GM12875 (cell line): ENCODE data around the gene COL23A1.

Source experiments
- H3K4me3 ChIP-seq: one replicate; pipeline ENCODE4 v1.5.1; 2011; ENCODE audit warnings: low read depth, low read length, control low read depth
- TF ChIP-seq, protein P1 (sequence below): IDR thresholded peaks from 2 replicates; pipeline ENCODE4 v1.5.1; 2011; ENCODE audit warnings: low read depth, mild to moderate bottlenecking, control low read depth, inconsistent platforms, low read length, moderate library complexity, borderline replicate concordance; ENCODE audit not compliant: insufficient read depth

The COL23A1 gene

DNA sequence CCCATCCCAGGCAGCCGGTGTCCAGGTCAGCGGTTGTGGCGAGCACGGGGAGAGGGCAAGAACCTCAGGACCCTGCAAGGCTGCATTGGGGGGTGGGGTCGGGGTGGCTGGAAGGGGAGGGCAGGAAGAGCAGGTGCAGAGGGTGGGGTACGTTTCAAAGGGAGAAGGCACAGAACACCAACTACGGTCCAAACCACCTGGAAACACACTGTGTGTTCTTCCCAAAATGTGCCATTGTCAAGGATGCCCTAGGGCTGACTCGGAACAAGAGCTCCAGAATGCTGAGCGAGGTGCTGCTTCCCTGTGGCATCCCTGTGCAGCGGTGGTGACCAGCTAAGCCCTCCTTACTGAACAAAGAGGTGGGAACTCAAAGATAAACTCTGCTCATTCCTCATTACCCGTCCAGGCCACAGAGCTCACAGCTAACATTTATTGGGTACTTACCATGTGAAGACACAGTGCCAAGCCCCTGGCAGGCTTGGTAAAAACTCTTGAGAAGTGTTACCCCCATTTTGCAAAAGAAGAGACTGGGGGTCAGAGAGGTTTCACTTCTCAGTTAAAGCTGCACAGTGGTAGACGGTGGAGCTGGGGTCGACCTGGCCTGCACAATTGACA is 153.8 kb downstream of the COL23A1 start:
- no peak overlapping the region for H3K4me3 ChIP-seq
- TF ChIP-seq, protein P1, sequence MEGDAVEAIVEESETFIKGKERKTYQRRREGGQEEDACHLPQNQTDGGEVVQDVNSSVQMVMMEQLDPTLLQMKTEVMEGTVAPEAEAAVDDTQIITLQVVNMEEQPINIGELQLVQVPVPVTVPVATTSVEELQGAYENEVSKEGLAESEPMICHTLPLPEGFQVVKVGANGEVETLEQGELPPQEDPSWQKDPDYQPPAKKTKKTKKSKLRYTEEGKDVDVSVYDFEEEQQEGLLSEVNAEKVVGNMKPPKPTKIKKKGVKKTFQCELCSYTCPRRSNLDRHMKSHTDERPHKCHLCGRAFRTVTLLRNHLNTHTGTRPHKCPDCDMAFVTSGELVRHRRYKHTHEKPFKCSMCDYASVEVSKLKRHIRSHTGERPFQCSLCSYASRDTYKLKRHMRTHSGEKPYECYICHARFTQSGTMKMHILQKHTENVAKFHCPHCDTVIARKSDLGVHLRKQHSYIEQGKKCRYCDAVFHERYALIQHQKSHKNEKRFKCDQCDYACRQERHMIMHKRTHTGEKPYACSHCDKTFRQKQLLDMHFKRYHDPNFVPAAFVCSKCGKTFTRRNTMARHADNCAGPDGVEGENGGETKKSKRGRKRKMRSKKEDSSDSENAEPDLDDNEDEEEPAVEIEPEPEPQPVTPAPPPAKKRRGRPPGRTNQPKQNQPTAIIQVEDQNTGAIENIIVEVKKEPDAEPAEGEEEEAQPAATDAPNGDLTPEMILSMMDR: no peak

DNA sequence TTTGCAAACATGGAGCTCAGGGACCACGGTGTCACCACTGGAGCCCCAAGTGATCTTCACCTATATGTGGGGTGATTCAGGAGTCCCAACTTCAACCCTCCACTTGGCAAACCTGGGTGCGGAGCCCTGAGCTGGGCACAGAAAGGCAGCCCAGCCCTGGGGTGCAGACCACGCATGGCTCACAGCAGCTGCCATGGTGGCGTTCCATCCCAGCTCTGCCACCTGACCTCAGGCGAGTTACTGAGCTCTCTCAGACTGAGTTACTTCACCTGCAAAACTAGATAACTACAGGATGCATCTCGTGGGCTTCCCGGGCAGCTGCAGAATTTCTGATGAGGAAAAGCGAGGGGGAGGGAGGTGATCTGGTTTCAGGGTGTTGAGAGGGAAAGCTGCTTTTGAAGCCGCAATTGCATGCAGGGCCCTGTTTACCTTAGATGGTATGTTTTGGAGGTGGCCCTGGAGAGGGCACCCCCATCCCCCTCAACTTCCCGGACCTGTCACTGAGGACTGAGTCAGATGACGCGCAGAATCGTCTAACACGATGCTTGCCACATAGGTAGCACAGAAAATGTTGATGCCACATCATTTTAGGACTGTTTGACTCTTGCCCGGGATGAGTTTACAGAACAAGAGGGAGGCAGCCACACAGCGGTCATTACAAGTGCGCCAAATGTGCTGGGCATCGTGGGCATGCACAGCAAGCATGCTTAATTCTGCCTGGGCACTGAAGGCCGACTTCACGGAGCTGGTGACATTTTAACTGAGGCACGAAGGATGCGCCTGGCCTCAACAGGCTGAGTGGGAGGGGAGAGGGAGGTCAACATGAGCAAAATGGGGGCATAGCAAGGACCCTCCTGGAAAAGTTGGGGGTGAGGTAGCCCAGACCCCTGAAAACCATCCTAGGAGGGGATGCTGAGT is 154.6 kb downstream of the COL23A1 start:
- TF ChIP-seq, protein P1: no peak

DNA sequence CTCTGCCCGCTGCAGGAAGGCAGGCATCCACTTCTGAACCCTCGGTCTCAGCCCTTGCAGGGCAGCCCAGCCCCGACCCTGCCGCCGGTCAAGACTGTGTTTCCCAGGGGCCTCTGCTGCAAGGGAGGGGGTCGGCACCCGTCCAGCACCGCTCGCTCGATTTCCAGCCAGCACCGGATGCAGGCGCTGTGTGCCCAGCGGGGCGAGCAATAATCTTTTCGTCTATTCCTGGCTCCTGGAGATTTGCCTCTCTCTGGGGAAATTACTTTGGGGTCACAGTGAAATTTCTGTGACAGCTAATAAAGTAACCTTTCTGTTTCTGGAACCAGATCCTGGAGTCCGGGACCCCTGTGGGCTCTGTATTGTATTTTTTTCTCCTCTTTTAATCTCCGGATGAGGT is 155.3 kb downstream of the COL23A1 start:
- no peak overlapping the region for H3K4me3 ChIP-seq
- TF ChIP-seq, protein P1: no peak

More for the DNA sequence above, 154.6 kb downstream of the COL23A1 start:
- H3K4me3 ChIP-seq: no peak overlapping the region

DNA sequence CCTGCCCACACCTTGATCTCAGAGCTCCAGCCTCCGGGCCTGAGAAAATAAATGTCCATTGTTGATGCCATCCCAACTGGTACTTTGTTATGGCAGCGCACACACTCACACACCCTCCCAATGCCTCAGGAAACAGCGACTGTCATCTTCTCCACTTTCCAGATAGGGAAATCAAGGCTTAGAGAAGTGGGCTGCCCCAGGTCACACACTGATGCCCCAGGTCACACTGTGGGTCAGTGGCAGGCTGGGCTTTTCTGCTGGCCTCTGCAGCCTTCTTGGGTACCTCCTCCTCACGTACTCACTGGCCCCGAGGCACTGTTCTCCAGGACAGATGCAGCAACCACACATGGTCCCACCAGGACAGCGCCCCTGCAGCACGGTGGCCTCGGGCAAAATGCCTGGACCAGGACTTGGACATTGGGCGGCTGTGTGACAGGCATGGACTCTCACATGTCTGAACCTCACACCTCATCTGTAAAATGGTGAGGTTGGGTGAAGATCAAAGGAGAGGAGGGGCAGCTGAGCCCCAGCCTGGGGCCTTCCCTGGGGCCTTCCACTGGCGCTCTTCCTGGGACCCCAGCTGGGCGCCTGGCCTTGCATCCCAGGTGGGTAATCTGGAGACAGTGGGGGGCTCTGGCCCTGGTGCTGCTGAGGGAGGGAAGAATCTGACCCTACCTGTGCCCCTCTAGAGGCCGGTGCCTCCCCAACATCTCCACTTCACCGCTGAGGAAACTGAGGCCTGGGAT is 156.0 kb downstream of the COL23A1 start:
- TF ChIP-seq, protein P1: no peak
- no peak overlapping the region for H3K4me3 ChIP-seq

DNA sequence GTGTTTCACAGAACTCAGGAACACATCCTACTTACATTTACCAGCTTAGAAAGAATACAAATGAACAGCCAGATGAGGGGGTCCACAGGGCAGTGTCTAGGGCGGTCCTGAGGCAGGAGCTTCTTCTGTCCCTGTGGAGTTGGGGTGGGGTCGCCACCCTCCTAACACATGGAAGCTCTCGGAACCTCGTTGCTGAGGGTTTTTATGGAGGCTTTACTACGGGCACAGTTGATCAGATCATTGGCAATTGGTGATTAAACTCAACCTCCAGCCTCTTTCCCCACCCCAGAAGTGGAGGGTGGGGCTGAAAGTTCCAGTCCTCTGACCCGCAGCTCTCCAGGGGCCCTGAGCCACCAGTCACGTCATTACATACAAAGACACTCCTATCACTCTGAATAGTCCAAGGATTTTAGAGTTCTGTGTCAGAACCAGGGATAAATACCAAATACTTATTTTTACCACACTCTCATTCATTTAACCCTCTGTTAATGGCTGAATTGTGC is 156.9 kb downstream of the COL23A1 start:
- TF ChIP-seq, protein P1: no peak
- no peak overlapping the region for H3K4me3 ChIP-seq

DNA sequence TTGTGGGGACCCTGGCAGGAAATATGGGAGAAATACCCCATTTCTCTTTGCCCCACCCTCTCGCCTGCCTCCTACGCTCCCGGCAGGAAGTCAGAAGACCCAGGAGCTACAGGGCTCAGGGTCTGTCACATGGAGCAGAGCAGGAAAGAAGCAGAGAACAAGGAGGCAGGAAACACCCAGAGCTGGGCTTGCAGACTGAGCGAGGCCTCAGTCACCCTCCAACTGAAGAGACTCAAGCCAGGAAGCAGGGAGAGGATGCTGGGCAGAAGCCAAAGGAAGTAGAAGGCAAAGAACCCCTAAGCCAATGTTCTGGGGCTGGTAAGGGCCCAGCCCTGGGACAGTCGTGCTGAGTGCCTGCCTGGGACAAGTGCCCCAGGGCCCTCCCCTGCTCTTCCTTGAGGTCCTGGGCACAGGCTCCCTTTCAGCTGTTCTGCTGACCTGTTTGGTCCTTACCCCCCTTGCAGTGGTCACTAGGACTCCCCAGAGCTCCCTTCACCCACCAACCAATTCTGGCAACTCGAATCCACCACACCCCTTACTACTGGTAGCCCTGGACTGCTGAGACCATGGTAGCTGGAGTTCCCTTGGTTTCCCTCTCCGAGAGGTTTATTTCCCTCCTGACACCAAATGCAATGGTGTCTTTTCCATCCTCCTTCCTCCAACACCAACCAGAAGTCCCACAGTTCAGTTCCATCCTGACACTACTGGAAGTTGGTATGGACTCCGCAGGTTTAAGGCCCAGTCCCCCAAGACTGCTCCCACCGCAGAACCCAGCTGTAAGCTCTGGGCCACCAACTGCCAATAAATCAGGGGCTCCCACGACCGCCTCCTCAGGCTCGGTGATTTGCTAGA is 157.5 kb downstream of the COL23A1 start:
- no peak overlapping the region for H3K4me3 ChIP-seq
- TF ChIP-seq, protein P1: no peak
